Progenitor cell of endocrine pancreas (in vitro differentiated cells): ENCODE results near the gene DZIP1. TPM values are rescaled to one million over a fixed set of nuclear protein-coding genes. Genes with fewer than 3 reads are reported as not detected.

Experiments used
- DNase-seq: peaks from one replicate; pipeline ENCODE4 v3.0.0; 2021; ENCODE audit warnings: low spot score; ENCODE audit not compliant: unreplicated experiment
- H3K27ac Mint-ChIP-seq: 2 replicates; pipeline ENCODE4 v1.8.0; 2021; ENCODE audit warnings: mild to moderate bottlenecking, moderate library complexity, mixed read lengths
- H3K27me3 Mint-ChIP-seq: 2 replicates; pipeline ENCODE4 v1.8.0; 2021; ENCODE audit warnings: mixed read lengths
- H3K36me3 Mint-ChIP-seq: 2 replicates; pipeline ENCODE4 v1.8.0; 2022; ENCODE audit warnings: mixed read lengths; ENCODE audit not compliant: insufficient read depth
- H3K4me1 Mint-ChIP-seq: 2 replicates; pipeline ENCODE4 v1.8.0; 2021; ENCODE audit warnings: low read depth, mixed read lengths
- H3K4me3 Mint-ChIP-seq: 2 replicates; pipeline ENCODE4 v1.8.0; 2021; ENCODE audit warnings: low read depth, mild to moderate bottlenecking, moderate library complexity, mixed read lengths
- H3K9me3 Mint-ChIP-seq: 2 replicates; pipeline ENCODE4 v1.8.0; 2021; ENCODE audit warnings: low read depth, mixed read lengths
- total RNA-seq: library from RNA; stranded (reverse); gene quantifications from 2 replicates; pipeline ENCODE4 v1.2.1, GENCODE V29; 2021
- TF ChIP-seq, protein P1 (sequence below): fragments of 200-600 bp; sonication (generic); IDR thresholded peaks from one replicate; pipeline ENCODE4 v1.5.0; 2021; ENCODE audit warnings: antibody characterized with exemption, mild to moderate bottlenecking; ENCODE audit not compliant: unreplicated experiment

The DZIP1 gene
- total RNA-seq, 1 donor from 2014 or later = 35.4 TPM

DNA sequence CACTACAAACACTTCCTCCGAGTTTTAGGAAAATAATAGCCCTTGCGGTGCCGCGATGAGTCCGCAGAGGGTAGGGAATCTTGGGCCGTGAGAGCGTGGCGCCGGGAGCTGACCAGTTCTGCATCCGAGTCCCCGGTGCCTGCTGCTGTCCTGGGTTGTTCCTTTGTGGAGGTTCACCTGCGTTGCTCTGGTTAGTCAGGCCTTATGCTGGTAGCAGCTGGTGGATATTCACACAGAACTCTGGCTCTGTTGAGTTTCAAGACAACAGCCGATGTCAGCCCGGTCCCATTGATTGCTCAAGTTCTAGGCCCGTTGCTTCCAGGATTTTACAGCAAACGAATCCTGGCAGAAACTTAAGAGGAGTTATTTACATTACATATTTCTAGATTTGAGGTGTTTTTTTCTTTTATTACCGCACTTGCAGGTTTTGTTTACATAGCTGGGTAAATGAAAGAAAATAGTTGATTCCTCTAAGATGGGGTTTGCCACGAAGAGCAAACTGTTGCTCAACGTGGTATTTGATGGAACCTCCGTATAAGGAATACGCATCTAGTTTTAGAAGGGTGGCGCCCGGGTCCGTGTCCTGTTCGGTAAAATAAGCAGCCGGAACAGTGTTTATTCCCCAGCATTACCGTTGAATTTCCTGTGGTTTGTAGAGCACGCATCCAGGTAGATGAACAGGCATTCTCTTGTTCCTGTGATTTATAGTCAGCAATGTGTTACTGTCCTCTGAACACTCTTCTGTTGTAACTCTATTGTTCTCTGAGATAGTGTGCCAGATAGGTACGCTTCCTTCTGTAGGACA, 90.7 kb downstream of the DZIP1 start:
- H3K27me3 Mint-ChIP-seq = peaks cover 51% of the 10 kb centered on the region
- peak overlapping the region; percentile 70 for H3K4me3 Mint-ChIP-seq
- peaks cover 14% of the 10 kb centered on the region for H3K4me1 Mint-ChIP-seq
- no peak for DNase-seq
- H3K36me3 Mint-ChIP-seq = no peaks in the 10 kb centered on the region
- TF ChIP-seq, protein P1, sequence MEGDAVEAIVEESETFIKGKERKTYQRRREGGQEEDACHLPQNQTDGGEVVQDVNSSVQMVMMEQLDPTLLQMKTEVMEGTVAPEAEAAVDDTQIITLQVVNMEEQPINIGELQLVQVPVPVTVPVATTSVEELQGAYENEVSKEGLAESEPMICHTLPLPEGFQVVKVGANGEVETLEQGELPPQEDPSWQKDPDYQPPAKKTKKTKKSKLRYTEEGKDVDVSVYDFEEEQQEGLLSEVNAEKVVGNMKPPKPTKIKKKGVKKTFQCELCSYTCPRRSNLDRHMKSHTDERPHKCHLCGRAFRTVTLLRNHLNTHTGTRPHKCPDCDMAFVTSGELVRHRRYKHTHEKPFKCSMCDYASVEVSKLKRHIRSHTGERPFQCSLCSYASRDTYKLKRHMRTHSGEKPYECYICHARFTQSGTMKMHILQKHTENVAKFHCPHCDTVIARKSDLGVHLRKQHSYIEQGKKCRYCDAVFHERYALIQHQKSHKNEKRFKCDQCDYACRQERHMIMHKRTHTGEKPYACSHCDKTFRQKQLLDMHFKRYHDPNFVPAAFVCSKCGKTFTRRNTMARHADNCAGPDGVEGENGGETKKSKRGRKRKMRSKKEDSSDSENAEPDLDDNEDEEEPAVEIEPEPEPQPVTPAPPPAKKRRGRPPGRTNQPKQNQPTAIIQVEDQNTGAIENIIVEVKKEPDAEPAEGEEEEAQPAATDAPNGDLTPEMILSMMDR = no peak
- no peaks in the 10 kb centered on the region for H3K9me3 Mint-ChIP-seq
- no peak overlapping the region for H3K27ac Mint-ChIP-seq

DNA sequence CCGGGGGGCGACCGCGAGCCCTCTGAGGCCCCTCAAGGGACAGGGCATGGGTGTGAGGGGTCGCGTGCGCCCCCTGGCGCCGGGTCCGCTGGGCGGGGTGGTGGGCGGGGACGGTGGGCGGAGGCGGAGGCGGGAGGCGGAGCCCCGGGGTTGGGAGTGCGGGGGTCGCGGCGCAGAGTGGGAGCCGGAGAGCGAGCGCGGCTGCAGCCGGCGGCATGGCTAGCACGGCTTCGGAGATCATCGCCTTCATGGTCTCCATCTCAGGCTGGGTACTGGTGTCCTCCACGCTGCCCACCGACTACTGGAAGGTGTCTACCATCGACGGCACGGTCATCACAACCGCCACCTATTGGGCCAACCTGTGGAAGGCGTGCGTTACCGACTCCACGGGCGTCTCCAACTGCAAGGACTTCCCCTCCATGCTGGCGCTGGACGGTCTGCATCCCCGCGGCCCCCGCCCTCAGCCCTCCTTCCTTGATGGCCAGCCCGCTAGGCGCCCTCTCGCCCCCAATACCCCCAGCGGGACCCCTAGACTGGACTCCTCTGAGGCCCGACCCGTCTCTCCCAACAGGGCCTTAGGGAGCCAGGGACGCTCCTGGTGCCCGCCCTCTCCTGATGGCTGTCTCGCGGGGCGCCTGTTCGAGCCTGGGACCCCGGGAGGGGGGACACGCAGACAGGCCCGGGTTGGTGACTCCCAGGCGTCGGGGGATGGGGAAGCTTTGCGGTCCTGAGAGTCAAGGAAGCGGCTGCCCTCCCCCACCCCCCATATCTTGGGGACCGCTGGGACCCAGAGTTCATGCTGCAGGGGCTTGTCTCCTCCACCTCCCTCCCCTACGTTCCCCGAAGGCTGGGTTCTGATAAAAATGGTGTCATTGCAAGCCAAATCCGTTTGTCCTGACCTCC, 91.7 kb downstream of the DZIP1 start, which contains the start of gene CLDN10:
Gene CLDN10, plus strand, starts transcription at position 182 of the 903 bp plus-strand sequence. Its CDS starts 34 bp downstream, at position 216.
- Mint-ChIP-seq H3K36me3 (no peaks in the 10 kb centered on the region), H3K27ac (no peak within 1 kb of the TSS), H3K4me3 (peak within 1 kb of the TSS; percentile 70), H3K4me1 (peaks cover 14% of the 10 kb centered on the region), H3K9me3 (no peaks in the 10 kb centered on the region), H3K27me3 (peaks cover 57% of the 10 kb centered on the region)
- DNase-seq = peak; percentile 60
- TF ChIP-seq, protein P1 = peak; percentile 67

DNA sequence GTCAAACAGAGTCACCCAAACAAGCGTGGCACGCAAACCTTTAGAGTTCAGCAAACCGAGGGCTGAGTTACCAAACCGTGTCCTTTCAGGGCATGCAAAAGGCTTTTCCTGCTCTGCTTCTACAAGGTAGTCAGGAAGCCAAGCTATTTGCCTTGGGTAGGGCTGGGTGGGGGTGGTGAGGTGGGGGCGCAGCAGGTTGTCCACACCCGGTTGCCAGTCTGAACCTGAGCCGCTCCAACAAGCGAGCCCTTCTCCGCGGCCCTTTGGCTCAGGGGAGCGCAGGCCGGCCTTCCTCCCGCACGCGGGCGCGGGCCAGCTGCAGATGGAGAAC, 92.3 kb downstream of the DZIP1 start:
- no peak overlapping the region for H3K27ac Mint-ChIP-seq
- H3K9me3 Mint-ChIP-seq = no peaks in the 10 kb centered on the region
- H3K4me1 Mint-ChIP-seq = peaks cover 14% of the 10 kb centered on the region
- TF ChIP-seq, protein P1 = no peak
- H3K36me3 Mint-ChIP-seq = no peaks in the 10 kb centered on the region
- peak overlapping the region; percentile 44 for H3K4me3 Mint-ChIP-seq
- DNase-seq = no peak
- peaks cover 60% of the 10 kb centered on the region for H3K27me3 Mint-ChIP-seq

DNA sequence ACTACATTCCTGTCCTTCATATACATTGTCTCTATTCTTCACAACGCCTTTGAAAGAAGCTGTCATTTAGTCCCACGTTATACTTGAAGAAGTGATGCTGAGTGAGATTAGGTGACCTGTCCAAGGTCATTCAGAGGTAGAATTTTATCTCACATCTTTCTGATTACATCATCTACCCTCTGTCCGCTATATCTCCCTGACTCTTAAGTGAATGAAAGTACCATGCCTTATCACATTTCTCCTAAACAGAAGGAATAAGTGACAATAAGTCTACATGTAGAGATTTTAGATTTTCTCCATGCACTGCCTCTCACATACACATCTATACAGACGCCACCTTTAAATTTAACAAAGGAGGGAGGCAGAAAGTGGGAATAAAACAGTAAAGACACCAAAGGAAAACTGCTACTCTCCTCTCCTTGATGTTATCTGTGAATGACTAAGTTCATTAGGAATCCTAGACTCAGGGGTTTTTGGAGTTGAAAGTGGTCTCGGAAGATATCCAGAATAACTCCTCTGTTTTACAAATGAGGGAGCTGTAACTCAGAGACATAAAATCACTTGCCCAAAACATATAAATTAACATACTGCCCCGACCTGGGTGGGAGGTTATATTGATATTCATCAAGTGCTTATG, 96.9 kb downstream of the DZIP1 start:
- peaks cover 50% of the 10 kb centered on the region for H3K27me3 Mint-ChIP-seq
- H3K36me3 Mint-ChIP-seq = no peaks in the 10 kb centered on the region
- H3K4me3 Mint-ChIP-seq = no peak overlapping the region
- no peaks in the 10 kb centered on the region for H3K9me3 Mint-ChIP-seq
- no peak overlapping the region for H3K27ac Mint-ChIP-seq
- TF ChIP-seq, protein P1 = no peak
- DNase-seq = no peak
- peaks cover 9% of the 10 kb centered on the region for H3K4me1 Mint-ChIP-seq

DNA sequence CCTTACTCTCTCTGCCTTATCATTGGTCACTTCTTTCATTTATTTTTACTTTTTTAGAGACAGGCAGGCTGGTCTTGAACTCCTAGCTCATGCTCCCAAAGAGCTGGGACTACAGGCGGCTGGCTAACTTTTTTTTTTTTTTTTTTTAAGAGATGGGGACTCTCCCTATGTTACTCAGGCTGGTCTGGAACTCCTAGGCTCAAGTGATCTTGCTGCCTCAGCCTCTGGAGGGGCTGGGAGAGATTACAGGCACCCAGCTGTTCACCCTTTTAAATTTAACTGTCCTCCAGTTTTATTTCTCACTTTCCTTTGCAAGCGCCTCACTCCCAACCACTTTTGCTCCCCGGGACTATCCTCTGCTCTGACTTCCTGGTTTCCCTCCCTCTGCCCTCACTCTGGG, 97.6 kb downstream of the DZIP1 start:
- TF ChIP-seq, protein P1 = no peak
- Mint-ChIP-seq H3K27me3 (peaks cover 48% of the 10 kb centered on the region), H3K4me3 (no peak overlapping the region), H3K9me3 (no peaks in the 10 kb centered on the region), H3K36me3 (no peaks in the 10 kb centered on the region), H3K4me1 (peaks cover 9% of the 10 kb centered on the region), H3K27ac (no peak overlapping the region)
- no peak for DNase-seq
